Muscle of back (tissue), 11 donors: ENCODE results near the gene VWA1. TPM values are rescaled to one million over a fixed set of nuclear protein-coding genes. Genes with fewer than 3 reads are reported as not detected.
"Not testable (repeated sequence)": the region's sequence is repeated elsewhere in the genome, so short reads cannot be mapped to it uniquely, and the experiment has no call there.

Source experiments
- DNase-seq, 3 donors: peaks; one replicate each; pipeline versions ENCODE4 v3.0.0 to v3.0.0-alpha.2; 2013
- polyA plus RNA-seq, 10 donors: library from polyadenylated mRNA; unstranded; fragments of 120-200 nt; gene quantifications; one replicate each; pipeline ENCODE4 v1.2.1, GENCODE V29; 2013; ENCODE audit not compliant: insufficient read length in 10 of 10

The VWA1 gene
- polyA plus RNA-seq, 10 donors = 39.3 to 78.6 (median 50.7) TPM

GRCh38 chr1:1481811-1482210, 46.3 kb downstream of the VWA1 start:
- DNase-seq = not testable (repeated sequence)

- DNase-seq = no peak
Observed at GRCh38 chr1:1482856-1483255, 47.4 kb downstream of the VWA1 start.

- no peak for DNase-seq
Observed at GRCh38 chr1:1483714-1484113, 48.2 kb downstream of the VWA1 start.

GRCh38 chr1:1484976-1485750, 49.7 kb downstream of the VWA1 start:
- not testable (repeated sequence) for DNase-seq

GRCh38 chr1:1485755-1486317, 50.3 kb downstream of the VWA1 start:
- not testable (repeated sequence) for DNase-seq

- no peak for DNase-seq
Observed at GRCh38 chr1:1487701-1488100, 52.2 kb downstream of the VWA1 start.

GRCh38 chr1:1489231-1489630, 53.7 kb downstream of the VWA1 start:
- no peak for DNase-seq

- DNase-seq = no peak
Observed at GRCh38 chr1:1489861-1490260, 54.4 kb downstream of the VWA1 start.

- no peak for DNase-seq
Observed at GRCh38 chr1:1490633-1491230, 55.2 kb downstream of the VWA1 start.

- DNase-seq = no peak
Observed at GRCh38 chr1:1491601-1492000, 56.1 kb downstream of the VWA1 start.

Other genes starting within 250 kb of the VWA1 start
- gene TNFRSF18, start 229.1 kb upstream of the VWA1 start, polyA plus RNA-seq = 1 to 10 TPM; 1.9 to 4.6 (median 2.9) TPM
- 1 to 10 TPM; 1.0 to 3.7 (median 2.0) TPM for gene TNFRSF4, start 221.5 kb upstream of the VWA1 start, polyA plus RNA-seq
- 100 to 1,000 TPM in 2 of 10 donors, 10 to 100 TPM in 8; 73.5 to 121 (median 88.5) TPM for gene SDF4, start 203.7 kb upstream of the VWA1 start, polyA plus RNA-seq
- gene B3GALT6, start 203.5 kb upstream of the VWA1 start, polyA plus RNA-seq = 10 to 100 TPM; 12.1 to 21.2 (median 15.6) TPM
- gene C1QTNF12, start 189.0 kb upstream of the VWA1 start, polyA plus RNA-seq = 1 to 10 TPM; 1.0 to 6.7 (median 2.7) TPM
- 10 to 100 TPM; 34.4 to 46.8 (median 38.4) TPM for gene UBE2J2, start 161.8 kb upstream of the VWA1 start, polyA plus RNA-seq
- gene SCNN1D, start 155.3 kb upstream of the VWA1 start, polyA plus RNA-seq = 1 to 10 TPM; 2.7 to 8.5 (median 4.2) TPM
- gene ACAP3, start 127.8 kb upstream of the VWA1 start, polyA plus RNA-seq = 10 to 100 TPM; 23.6 to 57.8 (median 40.0) TPM
- 1 to 10 TPM; 4.1 to 9.3 (median 6.4) TPM for gene PUSL1, start 127.1 kb upstream of the VWA1 start, polyA plus RNA-seq
- gene INTS11, start 111.0 kb upstream of the VWA1 start, polyA plus RNA-seq = 100 to 1,000 TPM in 1 of 10 donors, 10 to 100 TPM in 9; 60.2 to 107 (median 73.9) TPM
- gene CPTP, start 110.9 kb upstream of the VWA1 start, polyA plus RNA-seq = 10 to 100 TPM; 10.6 to 17.2 (median 14.0) TPM
- gene TAS1R3, start 104.4 kb upstream of the VWA1 start, polyA plus RNA-seq = 1 to 10 TPM; 1.4 to 3.2 (median 1.9) TPM
- 10 to 100 TPM; 26.6 to 50.4 (median 34.9) TPM for gene DVL1, start 86.3 kb upstream of the VWA1 start, polyA plus RNA-seq
- 100 to 1,000 TPM in 2 of 10 donors, 10 to 100 TPM in 8; 52.6 to 111 (median 69.8) TPM for gene MXRA8, start 77.1 kb upstream of the VWA1 start, polyA plus RNA-seq
- gene AURKAIP1, start 60.5 kb upstream of the VWA1 start, polyA plus RNA-seq = 10 to 100 TPM; 44.1 to 80.7 (median 57.9) TPM
- 100 to 1,000 TPM in 9 of 10 donors, 10 to 100 TPM in 1; 99.5 to 280 (median 146) TPM for gene CCNL2, start 36.4 kb upstream of the VWA1 start, polyA plus RNA-seq
- gene MRPL20, start 28.4 kb upstream of the VWA1 start, polyA plus RNA-seq = 100 to 1,000 TPM in 7 of 10 donors, 10 to 100 TPM in 3; 93.2 to 116 (median 110) TPM
- 10 to 100 TPM; 10.3 to 15.7 (median 14.3) TPM for gene ANKRD65, start 14.4 kb upstream of the VWA1 start, polyA plus RNA-seq
- gene ATAD3C, start 14.0 kb downstream of the VWA1 start, polyA plus RNA-seq = 1 to 10 TPM in 1 of 10 donors, under 1 TPM in 9; 0.25 to 1.5 (median 0.61) TPM
- gene ATAD3B, start 36.1 kb downstream of the VWA1 start, polyA plus RNA-seq = 10 to 100 TPM in 8 of 10 donors, 1 to 10 TPM in 2; 8.5 to 14.5 (median 12.0) TPM
- gene ATAD3A, start 76.5 kb downstream of the VWA1 start, polyA plus RNA-seq = 10 to 100 TPM; 10.2 to 21.1 (median 17.9) TPM
- gene TMEM240, start 104.9 kb downstream of the VWA1 start, polyA plus RNA-seq = 1 to 10 TPM; 1.7 to 8.0 (median 3.5) TPM
- 10 to 100 TPM; 80.9 to 98.9 (median 86.8) TPM for gene SSU72, start 139.2 kb downstream of the VWA1 start, polyA plus RNA-seq
- gene FNDC10, start 164.4 kb downstream of the VWA1 start, polyA plus RNA-seq = 1 to 10 TPM in 9 of 10 donors, under 1 TPM in 1; 0.97 to 3.9 (median 2.1) TPM
- 10 to 100 TPM; 34.0 to 75.0 (median 57.5) TPM for gene MIB2, start 179.8 kb downstream of the VWA1 start, polyA plus RNA-seq
- 10 to 100 TPM; 17.5 to 52.0 (median 25.9) TPM for gene MMP23B, start 196.5 kb downstream of the VWA1 start, polyA plus RNA-seq
- gene CDK11B, start 223.3 kb downstream of the VWA1 start, polyA plus RNA-seq = 10 to 100 TPM; 31.1 to 35.7 (median 33.1) TPM